Keratinocyte (primary cell): Measurements from ENCODE around the gene ATP2A3. TPM values are rescaled to one million over a fixed set of nuclear protein-coding genes. Genes with fewer than 3 reads are reported as not detected.

Experiments used
- DNase-seq: peaks from one replicate; pipeline ENCODE4 v3.0.0-alpha.2; 2011; ENCODE audit warnings: low read depth, missing footprints, low spot score
- FAIRE-seq: peaks from 2 replicates; lab custom pipeline; 2011; peaks lifted over from hg19 to GRCh38; lab: Jason Lieb, UNC
- H2AFZ ChIP-seq: 2 replicates; pipeline ENCODE4 v1.6.0; 2012; ENCODE audit warnings: low read length, control low read depth, inconsistent platforms; ENCODE audit not compliant: control insufficient read depth
- H3K27ac ChIP-seq: 2 replicates; pipeline ENCODE4 v1.5.1; 2011; ENCODE audit warnings: low read length; ENCODE audit not compliant: control insufficient read depth, insufficient read depth
- H3K27me3 ChIP-seq: 3 replicates; pipeline ENCODE4 v1.6.0; 2011; ENCODE audit warnings: low read length; ENCODE audit not compliant: control insufficient read depth, insufficient read depth; ENCODE audit errors: extremely low read depth
- H3K36me3 ChIP-seq, 2 experiments: 2 replicates in 1 of 2; 3 replicates in 1 of 2; pipeline ENCODE4 v1.5.1; 2011; ENCODE audit warnings: low read length in 2 of 2, mild to moderate bottlenecking in 1 of 2; ENCODE audit not compliant: control insufficient read depth in 2 of 2, insufficient read depth in 2 of 2; ENCODE audit errors: extremely low read depth in 1 of 2
- H3K4me1 ChIP-seq: 3 replicates; pipeline ENCODE4 v1.5.1; 2011; ENCODE audit warnings: low read length; ENCODE audit not compliant: control insufficient read depth, insufficient read depth; ENCODE audit errors: extremely low read depth
- H3K4me2 ChIP-seq: 3 replicates; pipeline ENCODE4 v1.6.0; 2011; ENCODE audit warnings: low read depth, low read length; ENCODE audit not compliant: control insufficient read depth, insufficient read depth; ENCODE audit errors: extremely low read depth
- H3K4me3 ChIP-seq, 3 experiments: fragments of 200-600 bp in 1 of 3; sonication (generic) in 1 of 3; 2 replicates in 2 of 3; 3 replicates in 1 of 3; pipeline ENCODE4 v1.5.1; 2011 to 2016; ENCODE audit warnings: low read length in 3 of 3, mild to moderate bottlenecking in 3 of 3, control low read depth in 2 of 3, inconsistent platforms in 1 of 3, low read depth in 1 of 3, mixed read lengths in 1 of 3, mixed run types in 1 of 3, moderate library complexity in 1 of 3; ENCODE audit not compliant: control insufficient read depth in 2 of 3, insufficient read depth in 2 of 3; ENCODE audit errors: extremely low read depth in 1 of 3
- H3K79me2 ChIP-seq: 2 replicates; pipeline ENCODE4 v1.6.0; 2012; ENCODE audit warnings: low read length; ENCODE audit not compliant: control insufficient read depth, insufficient read depth
- H3K9ac ChIP-seq: 3 replicates; pipeline ENCODE4 v1.6.0; 2011; ENCODE audit warnings: low read length; ENCODE audit not compliant: control insufficient read depth, insufficient read depth; ENCODE audit errors: extremely low read depth
- H3K9me1 ChIP-seq: 3 replicates; pipeline ENCODE4 v1.6.0; 2011; ENCODE audit warnings: low read length; ENCODE audit not compliant: control insufficient read depth, insufficient read depth; ENCODE audit errors: extremely low read depth
- H3K9me3 ChIP-seq: 2 replicates; pipeline ENCODE4 v1.5.1; 2012; ENCODE audit warnings: low read depth, low read length; ENCODE audit not compliant: control insufficient read depth
- H4K20me1 ChIP-seq: 3 replicates; pipeline ENCODE4 v1.6.0; 2011; ENCODE audit warnings: low read length; ENCODE audit not compliant: control insufficient read depth, insufficient read depth; ENCODE audit errors: extremely low read depth
- EZH2 ChIP-seq: IDR thresholded peaks from one replicate; pipeline ENCODE4 v1.6.1; 2012; ENCODE audit warnings: inconsistent platforms, mild to moderate bottlenecking, low read length, moderate library complexity
- dilution Hi-C: fragments of 300-500 bp; cut with MboI; formaldehyde crosslinking; loops from one replicate; pipeline ENCODE4 v1.7.0; 2020; ENCODE audit warnings: low sequenced_read_pairs; ENCODE audit not compliant: extremely low pct_ligation_motif_present
- polyA plus RNA-seq, 5 experiments: library from polyadenylated mRNA; depleted of rRNA in 3 of 5; stranded (reverse) in 3 of 5; stranded (forward) in 1 of 5; unstranded in 1 of 5; fragments of >200 nt; gene quantifications; 1 replicate in 1 of 5; 2 replicates in 3 of 5; 3 replicates in 1 of 5; pipeline versions ENCODE4 v1.2.1 to v1.2.3, GENCODE V29; 2011 to 2012; ENCODE audit warnings: missing spikeins in 2 of 5, low read depth in 1 of 5, low replicate concordance in 1 of 5
- TF ChIP-seq, protein P1 (sequence below), 3 experiments: IDR thresholded peaks in 1 of 3; conservative IDR thresholded peaks in 1 of 3; optimal IDR thresholded peaks in 1 of 3; 2 replicates in 2 of 3; 3 replicates in 1 of 3; pipeline versions ENCODE3 to v1.5.1; 2011; ENCODE audit warnings: low read length in 3 of 3, mild to moderate bottlenecking in 3 of 3, moderate library complexity in 2 of 3, control low read depth in 1 of 3, inconsistent platforms in 1 of 3; ENCODE audit not compliant: insufficient read depth in 2 of 3; ENCODE audit errors: extremely low read depth in 1 of 3

The ATP2A3 gene
- polyA plus RNA-seq, 1 donor (not counting 4 experiments of a cell fraction or from before 2014, with no cell fraction given): 0.13 TPM

GRCh38 chr17:3888343-3889171 is 75.7 kb downstream of the ATP2A3 start:
- H3K9ac ChIP-seq: peak overlapping the region; percentile 64
- no peaks in the 10 kb centered on the region for H3K9me3 ChIP-seq
- H3K4me1 ChIP-seq: peaks cover 45% of the 10 kb centered on the region
- H3K4me2 ChIP-seq: peak overlapping the region; percentile 62
- H3K27me3 ChIP-seq: no peaks in the 10 kb centered on the region
- peak; percentile 69 for DNase-seq
- H3K27ac ChIP-seq: peak overlapping the region; percentile 75
- H4K20me1 ChIP-seq: no peaks in the 10 kb centered on the region
- TF ChIP-seq EZH2: no peak
- TF ChIP-seq, protein P1, sequence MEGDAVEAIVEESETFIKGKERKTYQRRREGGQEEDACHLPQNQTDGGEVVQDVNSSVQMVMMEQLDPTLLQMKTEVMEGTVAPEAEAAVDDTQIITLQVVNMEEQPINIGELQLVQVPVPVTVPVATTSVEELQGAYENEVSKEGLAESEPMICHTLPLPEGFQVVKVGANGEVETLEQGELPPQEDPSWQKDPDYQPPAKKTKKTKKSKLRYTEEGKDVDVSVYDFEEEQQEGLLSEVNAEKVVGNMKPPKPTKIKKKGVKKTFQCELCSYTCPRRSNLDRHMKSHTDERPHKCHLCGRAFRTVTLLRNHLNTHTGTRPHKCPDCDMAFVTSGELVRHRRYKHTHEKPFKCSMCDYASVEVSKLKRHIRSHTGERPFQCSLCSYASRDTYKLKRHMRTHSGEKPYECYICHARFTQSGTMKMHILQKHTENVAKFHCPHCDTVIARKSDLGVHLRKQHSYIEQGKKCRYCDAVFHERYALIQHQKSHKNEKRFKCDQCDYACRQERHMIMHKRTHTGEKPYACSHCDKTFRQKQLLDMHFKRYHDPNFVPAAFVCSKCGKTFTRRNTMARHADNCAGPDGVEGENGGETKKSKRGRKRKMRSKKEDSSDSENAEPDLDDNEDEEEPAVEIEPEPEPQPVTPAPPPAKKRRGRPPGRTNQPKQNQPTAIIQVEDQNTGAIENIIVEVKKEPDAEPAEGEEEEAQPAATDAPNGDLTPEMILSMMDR (optimal IDR thresholded peaks at IDR 0.05 in 1 of 3, IDR thresholded peaks at IDR 0.05 in 1 of 3, conservative IDR thresholded peaks at IDR 0.05 in 1 of 3; ENCODE audit: extremely low read depth in 1 of 3, insufficient read depth in 2 of 3, low read length in 3 of 3): no peak
- H3K9me1 ChIP-seq: no peaks in the 10 kb centered on the region
- H2AFZ ChIP-seq: peak overlapping the region; percentile 85
- H3K36me3 ChIP-seq: peaks cover 0 to 2% of the 10 kb centered on the region in 2 experiments
- FAIRE-seq: peak; percentile 76
- no peaks in the 10 kb centered on the region for H3K79me2 ChIP-seq
- H3K4me3 ChIP-seq: peak overlapping the region in 1 of 3 experiments; percentile 47
- dilution Hi-C loops: no loop called here

DNA sequence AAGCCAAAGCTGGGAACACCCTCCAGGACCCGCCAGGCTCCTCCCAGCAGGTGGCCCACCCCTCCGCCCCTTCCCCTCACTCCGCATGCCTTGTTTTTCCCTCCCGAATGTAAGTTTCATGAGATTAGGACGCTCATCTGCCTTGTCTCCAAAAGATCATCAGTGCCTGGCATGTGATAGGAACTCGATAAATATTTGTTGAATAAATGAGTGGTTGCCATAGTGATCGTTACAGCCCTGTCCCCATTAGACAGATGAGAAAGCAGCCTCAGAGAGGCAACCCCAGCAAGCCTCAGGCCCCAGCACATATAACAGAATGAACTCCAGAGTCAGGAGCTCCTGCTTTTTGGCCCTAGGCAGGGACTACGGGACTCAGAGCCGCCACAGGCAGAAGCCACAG is 76.4 kb downstream of the ATP2A3 start:
- TF ChIP-seq, protein P1 (optimal IDR thresholded peaks at IDR 0.05 in 1 of 3, IDR thresholded peaks at IDR 0.05 in 1 of 3, conservative IDR thresholded peaks at IDR 0.05 in 1 of 3; ENCODE audit: extremely low read depth in 1 of 3, insufficient read depth in 2 of 3, low read length in 3 of 3): no peak
- no peak for TF ChIP-seq EZH2
- Histone ChIP-seq H3K79me2 (no peaks in the 10 kb centered on the region), H3K9me1 (no peaks in the 10 kb centered on the region), H2AFZ (peak overlapping the region; percentile 85), H3K27ac (peak overlapping the region; percentile 75), H4K20me1 (no peaks in the 10 kb centered on the region), H3K27me3 (no peaks in the 10 kb centered on the region), H3K4me2 (peak overlapping the region; percentile 62), H3K4me3 (peak overlapping the region in 1 of 3 experiments; percentile 47), H3K9ac (peak overlapping the region; percentile 64), H3K9me3 (no peaks in the 10 kb centered on the region), H3K4me1 (peaks cover 45% of the 10 kb centered on the region), H3K36me3 (peaks cover 0 to 2% of the 10 kb centered on the region in 2 experiments)
- FAIRE-seq (no peak), DNase-seq (no peak)
- dilution Hi-C loops: no loop called here
